ENCODE data around the gene OR10C1.

DNA sequence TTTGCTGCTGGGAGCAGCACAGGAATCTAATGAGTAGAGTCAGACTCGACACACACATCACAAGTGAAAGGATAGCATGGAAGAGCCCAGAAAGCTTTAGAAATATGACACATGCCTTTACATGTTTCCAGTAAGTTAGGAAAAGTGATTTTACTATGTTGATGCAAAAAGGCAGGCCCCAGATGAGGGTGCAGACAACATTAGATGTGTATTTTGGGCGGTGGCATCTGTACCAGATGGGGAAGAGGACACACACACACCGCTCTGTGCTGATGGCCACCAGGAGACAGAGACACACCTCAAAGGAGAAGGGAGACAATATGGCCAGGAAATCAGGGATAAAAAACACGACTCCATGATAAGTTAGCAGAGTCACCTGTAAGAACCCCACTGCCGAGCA is 48.0 kb downstream of the OR10C1 start:
- TF ChIP-seq, protein P1, sequence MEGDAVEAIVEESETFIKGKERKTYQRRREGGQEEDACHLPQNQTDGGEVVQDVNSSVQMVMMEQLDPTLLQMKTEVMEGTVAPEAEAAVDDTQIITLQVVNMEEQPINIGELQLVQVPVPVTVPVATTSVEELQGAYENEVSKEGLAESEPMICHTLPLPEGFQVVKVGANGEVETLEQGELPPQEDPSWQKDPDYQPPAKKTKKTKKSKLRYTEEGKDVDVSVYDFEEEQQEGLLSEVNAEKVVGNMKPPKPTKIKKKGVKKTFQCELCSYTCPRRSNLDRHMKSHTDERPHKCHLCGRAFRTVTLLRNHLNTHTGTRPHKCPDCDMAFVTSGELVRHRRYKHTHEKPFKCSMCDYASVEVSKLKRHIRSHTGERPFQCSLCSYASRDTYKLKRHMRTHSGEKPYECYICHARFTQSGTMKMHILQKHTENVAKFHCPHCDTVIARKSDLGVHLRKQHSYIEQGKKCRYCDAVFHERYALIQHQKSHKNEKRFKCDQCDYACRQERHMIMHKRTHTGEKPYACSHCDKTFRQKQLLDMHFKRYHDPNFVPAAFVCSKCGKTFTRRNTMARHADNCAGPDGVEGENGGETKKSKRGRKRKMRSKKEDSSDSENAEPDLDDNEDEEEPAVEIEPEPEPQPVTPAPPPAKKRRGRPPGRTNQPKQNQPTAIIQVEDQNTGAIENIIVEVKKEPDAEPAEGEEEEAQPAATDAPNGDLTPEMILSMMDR (IDR thresholded peaks at IDR 0.05): no peak
- no peak for TF ChIP-seq POLR2A (IDR thresholded peaks at IDR 0.05)

All from right lobe of liver (tissue), 4 donors.